Uterus (tissue), 2 donors: ENCODE results near the gene C3orf80.

Source experiments
- CTCF ChIP-seq, 4 experiments: fragments of 200-600 bp in 2 of 4; fragments of 450-650 bp in 2 of 4; sonication (generic) in 2 of 4; IDR thresholded peaks; one replicate each; pipeline ENCODE4 v1.5.1; 2016 to 2019; ENCODE audit warnings: antibody characterized with exemption in 4 of 4, mild to moderate bottlenecking in 2 of 4, moderate library complexity in 1 of 4
- POLR2A ChIP-seq, 2 donors: fragments of 450-650 bp; IDR thresholded peaks; one replicate each; pipeline ENCODE4 v1.6.1; 2016; ENCODE audit warnings: antibody characterized with exemption in 2 of 2, mild to moderate bottlenecking in 1 of 2, moderate library complexity in 1 of 2

GRCh38 chr3:160253298-160253697 lies 28.1 kb downstream of the C3orf80 start:
- no peak for TF ChIP-seq CTCF (IDR thresholded peaks at IDR 0.05)
- no peak for TF ChIP-seq POLR2A (IDR thresholded peaks at IDR 0.05)
